Colon (tissue), 2 donors: ENCODE results near the gene FCER2.
"Not testable (repeated sequence)": the region's sequence is repeated elsewhere in the genome, so short reads cannot be mapped to it uniquely, and the experiment has no call there.

ENCODE experiments used
- FAIRE-seq: peaks from 2 replicates; lab custom pipeline; 2012; peaks lifted over from hg19 to GRCh38; lab: Jason Lieb, UNC
- donor health status: control.
- donor health status: control.

FCER2 gene

GRCh38 chr19:7647156-7647555 is 54.8 kb downstream of the FCER2 start:
- FAIRE-seq: no peak

GRCh38 chr19:7646426-7646700 is 55.6 kb downstream of the FCER2 start:
- FAIRE-seq: no peak

GRCh38 chr19:7645656-7646425 is 56.1 kb downstream of the FCER2 start:
- FAIRE-seq: no peak

GRCh38 chr19:7645163-7645562 is 56.8 kb downstream of the FCER2 start:
- no peak for FAIRE-seq

- no peak for FAIRE-seq
These were observed 57.4 kb downstream of the FCER2 start for GRCh38 chr19:7644550-7644877.

- FAIRE-seq: not testable (repeated sequence)
These were observed 58.0 kb downstream of the FCER2 start for GRCh38 chr19:7643629-7644549.

- no peak for FAIRE-seq
These were observed 58.9 kb downstream of the FCER2 start for GRCh38 chr19:7643031-7643415.

- no peak for FAIRE-seq
These were observed 59.5 kb downstream of the FCER2 start for GRCh38 chr19:7642295-7643030.

GRCh38 chr19:7641290-7642276 is 60.3 kb downstream of the FCER2 start:
- FAIRE-seq: no peak

- FAIRE-seq: no peak
These were observed 61.1 kb downstream of the FCER2 start for GRCh38 chr19:7640803-7641202.

GRCh38 chr19:7639863-7640348 is 62.0 kb downstream of the FCER2 start:
- FAIRE-seq: no peak

GRCh38 chr19:7638802-7639465 is 63.0 kb downstream of the FCER2 start:
- FAIRE-seq: no peak
